Liver (tissue), 9 donors: ENCODE data around the gene CREBBP. TPM values are rescaled to one million over a fixed set of nuclear protein-coding genes. Genes with fewer than 3 reads are reported as not detected.

Experiments used
- DNase-seq: peaks from one replicate; pipeline ENCODE4 v3.0.0-alpha.2; 2017; ENCODE audit warnings: low spot score
- H3K27ac ChIP-seq, 2 donors: one replicate each; pipeline ENCODE4 v1.7.0; 2013; ENCODE audit warnings: inconsistent platforms in 2 of 2, low read length in 2 of 2, control low read depth in 1 of 2, low read depth in 1 of 2, mild to moderate bottlenecking in 1 of 2
- H3K27me3 ChIP-seq, 4 donors: one replicate each; pipeline versions ENCODE4 v1.6.1 to v1.7.0; 2013; ENCODE audit warnings: low read length in 3 of 4, inconsistent platforms in 1 of 4, mild to moderate bottlenecking in 1 of 4, moderate library complexity in 1 of 4; ENCODE audit not compliant: control insufficient read depth in 4 of 4, insufficient read depth in 4 of 4
- H3K36me3 ChIP-seq, 4 donors: one replicate each; pipeline versions ENCODE4 v1.6.1 to v1.7.0; 2013; ENCODE audit warnings: low read length in 3 of 4, mild to moderate bottlenecking in 3 of 4, low read depth in 1 of 4, moderate library complexity in 1 of 4; ENCODE audit not compliant: control insufficient read depth in 4 of 4, insufficient read depth in 3 of 4
- H3K4me1 ChIP-seq, 4 donors: one replicate each; pipeline versions ENCODE4 v1.6.1 to v1.7.0; 2013; ENCODE audit warnings: low read length in 3 of 4, mild to moderate bottlenecking in 3 of 4, moderate library complexity in 1 of 4; ENCODE audit not compliant: control insufficient read depth in 4 of 4, insufficient read depth in 4 of 4
- H3K4me3 ChIP-seq, 3 donors: one replicate each; pipeline versions ENCODE4 v1.6.1 to v1.7.0; 2013; ENCODE audit warnings: low read length in 3 of 3, control low read depth in 1 of 3, low read depth in 1 of 3, mild to moderate bottlenecking in 1 of 3
- H3K9ac ChIP-seq, 2 donors: one replicate each; pipeline ENCODE4 v1.7.0; 2013; ENCODE audit warnings: low read length in 2 of 2, mild to moderate bottlenecking in 2 of 2, moderate library complexity in 2 of 2, control low read depth in 1 of 2, low read depth in 1 of 2
- H3K9me3 ChIP-seq, 4 donors: one replicate each; pipeline versions ENCODE4 v1.6.1 to v1.7.0; 2013; ENCODE audit warnings: low read length in 3 of 4; ENCODE audit not compliant: control insufficient read depth in 4 of 4
- CTCF ChIP-seq: fragments of 150-350 bp; IDR thresholded peaks from 2 replicates; pipeline ENCODE4 v1.5.1; 2017; ENCODE audit warnings: improper control_type of control experiment, low read depth, low read length; ENCODE audit not compliant: missing input control
- EGR1 ChIP-seq, 2 donors: IDR thresholded peaks; 2 replicates each; pipeline ENCODE4 v1.6.1; 2016 to 2018; ENCODE audit warnings: antibody characterized with exemption in 2 of 2, low read depth in 2 of 2
- FOXA1 ChIP-seq: IDR thresholded peaks from 2 replicates; pipeline ENCODE4 v1.6.1; 2016; ENCODE audit warnings: antibody characterized with exemption
- FOXA2 ChIP-seq: IDR thresholded peaks from 2 replicates; pipeline ENCODE4 v1.6.1; 2016; ENCODE audit warnings: antibody characterized with exemption
- GABPA ChIP-seq, 2 donors: IDR thresholded peaks in 1 of 2; conservative IDR thresholded peaks in 1 of 2; 2 replicates each; pipeline ENCODE4 v1.6.1; 2016; ENCODE audit warnings: antibody characterized with exemption in 2 of 2, mild to moderate bottlenecking in 1 of 2, moderate library complexity in 1 of 2
- HNF4A ChIP-seq, 2 donors: conservative IDR thresholded peaks; 2 replicates each; pipeline ENCODE4 v1.6.1; 2016; ENCODE audit warnings: antibody characterized with exemption in 2 of 2, mild to moderate bottlenecking in 2 of 2
- JUND ChIP-seq, 2 donors: IDR thresholded peaks; 2 replicates each; pipeline ENCODE4 v1.6.1; 2016; ENCODE audit warnings: antibody characterized with exemption in 2 of 2
- NR2F2 ChIP-seq: IDR thresholded peaks from 2 replicates; pipeline ENCODE4 v1.6.1; 2016; ENCODE audit warnings: antibody characterized with exemption
- RAD21 ChIP-seq, 2 donors: IDR thresholded peaks; 2 replicates each; pipeline ENCODE4 v1.6.1; 2016; ENCODE audit warnings: antibody characterized with exemption in 2 of 2, mild to moderate bottlenecking in 2 of 2
- REST ChIP-seq: IDR thresholded peaks from 2 replicates; pipeline ENCODE4 v1.6.1; 2016; ENCODE audit warnings: antibody characterized with exemption, mild to moderate bottlenecking
- SP1 ChIP-seq: IDR thresholded peaks from 2 replicates; pipeline ENCODE4 v1.6.1; 2018; ENCODE audit warnings: antibody characterized with exemption, mild to moderate bottlenecking
- TAF1 ChIP-seq: conservative IDR thresholded peaks from 2 replicates; pipeline ENCODE4 v1.6.1; 2016; ENCODE audit warnings: antibody characterized with exemption, mild to moderate bottlenecking
- YY1 ChIP-seq: IDR thresholded peaks from 2 replicates; pipeline ENCODE4 v1.6.1; 2016; ENCODE audit warnings: antibody characterized with exemption, mild to moderate bottlenecking
- ZBTB33 ChIP-seq: IDR thresholded peaks from 2 replicates; pipeline ENCODE4 v1.6.1; 2016; ENCODE audit warnings: antibody characterized with exemption
- WGBS: extraction: QIAGEN DNeasy Blood & Tissue Kit; methylation state at CpG from one replicate; pipeline ENCODE4 v1.1.7; 2013; 5-methylcytosine and 5-hydroxymethylcytosine counted together
- polyA plus RNA-seq, 2 donors: library from polyadenylated mRNA; stranded (reverse) in 1 of 2; unstranded in 1 of 2; fragments of 200-250 nt in 1 of 2; fragments of >200 nt in 1 of 2; fragmentation: Nextera tagmentation in 1 of 2; extraction: Ambion mirVana in 1 of 2; gene quantifications; one replicate each; pipeline versions ENCODE4 v1.2.1 to v1.2.3, GENCODE V29; 2013 to 2015
- total RNA-seq, 2 donors: library from RNA; depleted of rRNA; stranded (reverse); fragments of >200 nt; gene quantifications; one replicate each; pipeline ENCODE4 v1.2.3, GENCODE V29; 2014
- TF ChIP-seq, protein P1 (sequence below): IDR thresholded peaks from 2 replicates; pipeline ENCODE4 v1.6.1; 2016; ENCODE audit warnings: antibody characterized with exemption
- donor health status: healthy.
- donor health status: healthy.
- donor health status: healthy.
- donor health status: healthy.
- donor health status: healthy.

Gene CREBBP
- total and polyA plus RNA-seq, 4 donors: 7.0 to 25.8 (median 19.5) TPM

DNA sequence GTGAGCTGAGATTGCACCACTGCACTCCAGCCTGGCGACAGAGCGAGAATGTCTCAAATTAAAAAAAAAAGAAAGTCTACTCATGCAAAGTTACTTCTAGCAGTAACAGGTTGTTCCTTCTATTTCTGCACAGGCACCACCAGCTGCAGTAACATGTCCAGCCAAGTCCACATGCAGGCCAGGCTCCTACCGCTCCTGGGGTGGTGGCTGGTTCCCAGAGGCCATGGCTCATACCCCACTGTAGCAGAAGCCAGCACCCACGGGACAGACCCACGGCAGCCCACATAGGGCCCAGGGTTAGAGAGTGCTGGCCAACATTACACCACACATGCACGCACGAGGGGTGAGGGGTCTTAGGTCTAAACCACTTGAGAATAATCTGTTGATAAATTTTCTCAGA lies 136.5 kb downstream of the CREBBP start (continued):
- no peak for TF ChIP-seq REST

DNA sequence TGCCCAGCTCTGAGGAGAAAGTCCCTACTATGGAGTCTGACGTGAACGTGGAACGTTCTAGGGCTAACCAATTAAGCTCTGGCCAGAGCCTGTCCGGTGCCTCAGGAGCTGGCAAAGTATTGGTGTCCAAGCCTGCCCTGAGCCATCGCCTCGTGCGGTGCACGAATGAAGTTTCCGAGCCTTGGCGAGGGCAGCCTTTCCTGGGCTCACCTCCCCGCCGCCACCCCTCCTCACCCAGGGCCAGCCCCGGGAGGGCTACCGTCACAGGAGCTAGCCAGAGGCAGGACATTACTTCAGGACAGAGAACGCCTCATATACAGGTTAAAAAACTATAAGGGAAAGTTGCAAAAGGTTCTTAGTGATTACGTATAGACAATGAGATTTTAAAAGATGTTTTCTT lies 139.6 kb downstream of the CREBBP start:
- Histone ChIP-seq H3K27ac (no peak overlapping the region), H3K9me3 (no peaks in the 10 kb centered on the region), H3K27me3 (no peaks in the 10 kb centered on the region), H3K4me3 (no peak overlapping the region), H3K36me3 (peaks cover 9 to 83% (median 71%) of the 10 kb centered on the region in 4 donors), H3K4me1 (peaks cover 0 to 5% (median 0%) of the 10 kb centered on the region in 4 donors), H3K9ac (no peak overlapping the region)
- DNase-seq: no peak
- TF ChIP-seq RAD21 (IDR thresholded peaks at IDR 0.05): no peak
- 97% methylated on average over 16 of the region's 16 CpGs for WGBS

GRCh38 chr16:3740186-3740585 lies 140.3 kb downstream of the CREBBP start:
- Histone ChIP-seq H3K9me3 (no peaks in the 10 kb centered on the region), H3K9ac (no peak overlapping the region), H3K27ac (no peak overlapping the region), H3K4me1 (peaks cover 0 to 5% (median 0%) of the 10 kb centered on the region in 4 donors), H3K27me3 (no peaks in the 10 kb centered on the region), H3K4me3 (no peak overlapping the region), H3K36me3 (peaks cover 11 to 84% (median 70%) of the 10 kb centered on the region in 4 donors)
- 95% methylated on average over 14 of the region's 14 CpGs for WGBS
- no peak for DNase-seq
- TF ChIP-seq FOXA1 (no peak), TAF1 (no peak), CTCF (no peak), GABPA (IDR thresholded peaks at IDR 0.05 in 1 of 2, conservative IDR thresholded peaks at IDR 0.05 in 1 of 2) (no peak), RAD21 (IDR thresholded peaks at IDR 0.05) (no peak), NR2F2 (no peak)
- TF ChIP-seq, protein P1, sequence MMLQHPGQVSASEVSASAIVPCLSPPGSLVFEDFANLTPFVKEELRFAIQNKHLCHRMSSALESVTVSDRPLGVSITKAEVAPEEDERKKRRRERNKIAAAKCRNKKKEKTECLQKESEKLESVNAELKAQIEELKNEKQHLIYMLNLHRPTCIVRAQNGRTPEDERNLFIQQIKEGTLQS: no peak

DNA sequence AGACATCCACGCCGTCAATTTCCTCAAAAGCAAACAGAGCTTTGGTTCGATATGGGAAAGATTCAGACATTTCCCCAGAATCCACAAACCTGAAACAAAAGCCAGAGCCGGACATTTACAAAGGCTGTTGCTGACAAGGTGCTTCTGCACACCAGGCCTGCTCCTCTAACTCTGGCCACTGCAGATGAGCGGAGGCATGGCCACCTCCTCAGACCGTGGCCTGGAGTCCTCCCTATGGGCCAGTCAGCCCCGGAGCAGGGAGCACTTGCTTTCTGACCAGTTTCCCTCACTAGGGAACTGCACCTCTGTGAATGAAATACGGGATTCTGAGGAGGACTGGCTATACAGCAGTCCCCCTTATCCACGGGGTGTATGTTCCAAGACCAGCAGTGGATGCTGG lies 140.9 kb downstream of the CREBBP start:
- no peak overlapping the region for H3K27ac ChIP-seq
- no peaks in the 10 kb centered on the region for H3K27me3 ChIP-seq
- peaks cover 14 to 84% (median 69%) of the 10 kb centered on the region in 4 donors for H3K36me3 ChIP-seq
- WGBS: 95% methylated on average over 9 of the region's 9 CpGs
- no peak for DNase-seq
- no peaks in the 10 kb centered on the region for H3K9me3 ChIP-seq
- no peak overlapping the region for H3K9ac ChIP-seq
- no peak overlapping the region for H3K4me3 ChIP-seq
- H3K4me1 ChIP-seq: peaks cover 0 to 5% (median 0%) of the 10 kb centered on the region in 4 donors
- TF ChIP-seq JUND (IDR thresholded peaks at IDR 0.05) (no peak), CTCF (no peak), NR2F2 (no peak), YY1 (no peak), TAF1 (no peak), EGR1 (IDR thresholded peaks at IDR 0.05; ENCODE audit: low read depth in 2 of 2) (no peak), FOXA2 (no peak), FOXA1 (no peak), HNF4A (conservative IDR thresholded peaks at IDR 0.05) (no peak), ZBTB33 (no peak), SP1 (no peak)
- TF ChIP-seq, protein P1: no peak
